ENCODE results near the gene SLC2A10.
A peak's percentile ranks its signal among the peaks of the same experiment; 100 is the strongest.

SLC2A10 gene

GRCh38 chr20:46682063-46682821 lies 27.2 kb upstream of the SLC2A10 start:
- H3K4me3 ChIP-seq (ENCODE audit: control insufficient read depth in 1 of 7, extremely low read depth in 1 of 7, insufficient read depth in 4 of 7, low read depth in 2 of 7, low read length in 6 of 7) = no peak overlapping the region
- no peaks in the 10 kb centered on the region for H3K9me3 ChIP-seq (ENCODE audit: control extremely low read depth in 1 of 5, control insufficient read depth in 4 of 5, insufficient read depth in 2 of 5, low read depth in 1 of 5, low read length in 4 of 5)
- WGBS (ENCODE audit: insufficient coverage) = 97% methylated on average over 9 of the region's 9 CpGs
- H3K27ac ChIP-seq (ENCODE audit: insufficient read depth in 1 of 2, low read depth in 1 of 2, low read length in 2 of 2, poor library complexity in 1 of 2, severe bottlenecking in 2 of 2) = peak overlapping the region in 1 of 2 experiments; percentile 41
- ChIA-PET POLR2A (interaction anchor here (0.9 kb wide), 1 partner anchor 21 kb away, joined by 4 read pairs; no protein-coding TSS in a partner anchor), CTCF (interaction anchor here (0.9 to 3.0 kb wide), 21 partner anchors 10 to 244 kb away, joined by 3 to 29 read pairs (median 5); no protein-coding TSS in a partner anchor)
- DNase-seq = no peak
- no peaks in the 10 kb centered on the region for H3K27me3 ChIP-seq (replicated peaks in 2 of 5; ENCODE audit: control insufficient read depth in 4 of 5, insufficient read depth in 5 of 5, low read length in 4 of 5)
- peaks cover 6 to 36% (median 20%) of the 10 kb centered on the region in 4 experiments for H3K36me3 ChIP-seq (ENCODE audit: control insufficient read depth in 4 of 4, insufficient read depth in 4 of 4, low read length in 3 of 4)
- H3K4me1 ChIP-seq (ENCODE audit: control extremely low read depth in 1 of 4, control insufficient read depth in 4 of 4, insufficient read depth in 4 of 4, low read length in 3 of 4) = peaks cover 0 to 36% (median 19%) of the 10 kb centered on the region in 4 experiments

- Histone ChIP-seq H3K36me3 (ENCODE audit: control insufficient read depth in 4 of 4, insufficient read depth in 4 of 4, low read length in 3 of 4) (peaks cover 6 to 37% (median 20%) of the 10 kb centered on the region in 4 experiments), H3K27me3 (replicated peaks in 2 of 5; ENCODE audit: control insufficient read depth in 4 of 5, insufficient read depth in 5 of 5, low read length in 4 of 5) (no peaks in the 10 kb centered on the region), H3K4me3 (ENCODE audit: control insufficient read depth in 1 of 7, extremely low read depth in 1 of 7, insufficient read depth in 4 of 7, low read depth in 2 of 7, low read length in 6 of 7) (peak overlapping the region in 2 of 7 experiments; percentile 33), H3K4me1 (ENCODE audit: control extremely low read depth in 1 of 4, control insufficient read depth in 4 of 4, insufficient read depth in 4 of 4, low read length in 3 of 4) (peaks cover 5 to 45% (median 28%) of the 10 kb centered on the region in 4 experiments), H3K9me3 (ENCODE audit: control extremely low read depth in 1 of 5, control insufficient read depth in 4 of 5, insufficient read depth in 2 of 5, low read depth in 1 of 5, low read length in 4 of 5) (no peaks in the 10 kb centered on the region), H3K27ac (ENCODE audit: insufficient read depth in 1 of 2, low read depth in 1 of 2, low read length in 2 of 2, poor library complexity in 1 of 2, severe bottlenecking in 2 of 2) (peak overlapping the region in 1 of 2 experiments; percentile 41)
- peak; percentile 48 to 88 (median 81) for DNase-seq
- ChIA-PET POLR2A (interaction anchor here (0.9 kb wide), 1 partner anchor 20 kb away, joined by 4 read pairs; no protein-coding TSS in a partner anchor), CTCF (interaction anchor here (0.6 to 3.0 kb wide), 14 partner anchors 11 to 245 kb away, joined by 3 to 29 read pairs (median 5); no protein-coding TSS in a partner anchor)
- WGBS (ENCODE audit: insufficient coverage) = 25% methylated on average over 6 of the region's 12 CpGs
These were observed 26.3 kb upstream of the SLC2A10 start for GRCh38 chr20:46683011-46683667.

- Histone ChIP-seq H3K36me3 (ENCODE audit: control insufficient read depth in 4 of 4, insufficient read depth in 4 of 4, low read length in 3 of 4) (peaks cover 6 to 37% (median 20%) of the 10 kb centered on the region in 4 experiments), H3K9me3 (ENCODE audit: control extremely low read depth in 1 of 5, control insufficient read depth in 4 of 5, insufficient read depth in 2 of 5, low read depth in 1 of 5, low read length in 4 of 5) (no peaks in the 10 kb centered on the region), H3K4me3 (ENCODE audit: control insufficient read depth in 1 of 7, extremely low read depth in 1 of 7, insufficient read depth in 4 of 7, low read depth in 2 of 7, low read length in 6 of 7) (peak overlapping the region in 1 of 7 experiments; percentile 33), H3K4me1 (ENCODE audit: control extremely low read depth in 1 of 4, control insufficient read depth in 4 of 4, insufficient read depth in 4 of 4, low read length in 3 of 4) (peaks cover 10 to 49% (median 32%) of the 10 kb centered on the region in 4 experiments), H3K27ac (ENCODE audit: insufficient read depth in 1 of 2, low read depth in 1 of 2, low read length in 2 of 2, poor library complexity in 1 of 2, severe bottlenecking in 2 of 2) (peak overlapping the region in 1 of 2 experiments; percentile 52), H3K27me3 (replicated peaks in 2 of 5; ENCODE audit: control insufficient read depth in 4 of 5, insufficient read depth in 5 of 5, low read length in 4 of 5) (no peaks in the 10 kb centered on the region)
- DNase-seq = no peak
- 93% methylated on average over 6 of the region's 8 CpGs for WGBS (ENCODE audit: insufficient coverage)
- ChIA-PET POLR2A (no interaction called here), CTCF (interaction anchor here (0.6 to 2.6 kb wide), 8 partner anchors 11 to 199 kb away, joined by 3 to 29 read pairs (median 5); no protein-coding TSS in a partner anchor)
These were observed 25.8 kb upstream of the SLC2A10 start for GRCh38 chr20:46683668-46683938.

GRCh38 chr20:46683939-46684750 lies 25.3 kb upstream of the SLC2A10 start:
- POLR2A ChIA-PET = no interaction called here

GRCh38 chr20:46688151-46689081 lies 21.0 kb upstream of the SLC2A10 start:
- Histone ChIP-seq H3K27me3 (replicated peaks in 2 of 5; ENCODE audit: control insufficient read depth in 4 of 5, insufficient read depth in 5 of 5, low read length in 4 of 5) (no peaks in the 10 kb centered on the region), H3K9me3 (ENCODE audit: control extremely low read depth in 1 of 5, control insufficient read depth in 4 of 5, insufficient read depth in 2 of 5, low read depth in 1 of 5, low read length in 4 of 5) (no peaks in the 10 kb centered on the region), H3K36me3 (ENCODE audit: control insufficient read depth in 4 of 4, insufficient read depth in 4 of 4, low read length in 3 of 4) (peaks cover 4 to 33% (median 19%) of the 10 kb centered on the region in 4 experiments), H3K4me3 (ENCODE audit: control insufficient read depth in 1 of 7, extremely low read depth in 1 of 7, insufficient read depth in 4 of 7, low read depth in 2 of 7, low read length in 6 of 7) (peak overlapping the region; percentile 72 to 96 (median 89)), H3K4me1 (ENCODE audit: control extremely low read depth in 1 of 4, control insufficient read depth in 4 of 4, insufficient read depth in 4 of 4, low read length in 3 of 4) (peaks cover 12 to 40% (median 29%) of the 10 kb centered on the region in 4 experiments), H3K27ac (ENCODE audit: insufficient read depth in 1 of 2, low read depth in 1 of 2, low read length in 2 of 2, poor library complexity in 1 of 2, severe bottlenecking in 2 of 2) (peak overlapping the region; percentile 82 to 91)
- peak in 1 of 3 donors; percentile 24 for DNase-seq
- CTCF ChIA-PET = interaction anchor here (0.9 to 3.3 kb wide), 8 partner anchors 8 to 144 kb away, joined by 3 to 11 read pairs (median 3); no protein-coding TSS in a partner anchor
- whole genome bisulfite sequencing (ENCODE audit: insufficient coverage) = 27% methylated on average over 15 of the region's 20 CpGs
- POLR2A ChIA-PET = interaction anchor here (1.3 kb wide), 1 partner anchor 21 kb away, joined by 4 read pairs; the partner anchor contains the start of gene SLC2A10

More at GRCh38 chr20:46683939-46684750, 25.3 kb upstream of the SLC2A10 start:
- Histone ChIP-seq H3K4me3 (ENCODE audit: control insufficient read depth in 1 of 7, extremely low read depth in 1 of 7, insufficient read depth in 4 of 7, low read depth in 2 of 7, low read length in 6 of 7) (no peak overlapping the region), H3K36me3 (ENCODE audit: control insufficient read depth in 4 of 4, insufficient read depth in 4 of 4, low read length in 3 of 4) (peaks cover 6 to 37% (median 20%) of the 10 kb centered on the region in 4 experiments), H3K4me1 (ENCODE audit: control extremely low read depth in 1 of 4, control insufficient read depth in 4 of 4, insufficient read depth in 4 of 4, low read length in 3 of 4) (peaks cover 12 to 52% (median 34%) of the 10 kb centered on the region in 4 experiments), H3K27ac (ENCODE audit: insufficient read depth in 1 of 2, low read depth in 1 of 2, low read length in 2 of 2, poor library complexity in 1 of 2, severe bottlenecking in 2 of 2) (peak overlapping the region in 1 of 2 experiments; percentile 52), H3K27me3 (replicated peaks in 2 of 5; ENCODE audit: control insufficient read depth in 4 of 5, insufficient read depth in 5 of 5, low read length in 4 of 5) (no peaks in the 10 kb centered on the region), H3K9me3 (ENCODE audit: control extremely low read depth in 1 of 5, control insufficient read depth in 4 of 5, insufficient read depth in 2 of 5, low read depth in 1 of 5, low read length in 4 of 5) (no peaks in the 10 kb centered on the region)
- DNase-seq = no peak
- 97% methylated on average over 12 of the region's 23 CpGs for WGBS (ENCODE audit: insufficient coverage)
- CTCF ChIA-PET = interaction anchor here (0.6 to 2.6 kb wide), 4 partner anchors 27 to 164 kb away, joined by 3 to 29 read pairs (median 5); no protein-coding TSS in a partner anchor

Data from common myeloid progenitor, CD34-positive (primary cell).